Measurements from ENCODE around the gene LAMA2. TPM values are rescaled to one million over a fixed set of nuclear protein-coding genes. Genes with fewer than 3 reads are reported as not detected.

LAMA2 gene
- total and polyA plus RNA-seq, 2 of the 8 experiments (the other 6 are each of a cell fraction or from before 2014, with no cell fraction given), result 1.3 to 3.8 TPM

- no peak overlapping the region for H3K4me2 ChIP-seq (ENCODE audit: insufficient read depth in 1 of 2, low read depth in 2 of 2, low read length in 2 of 2)
- H2BK12ac ChIP-seq (ENCODE audit: low read depth, low read length), result no peak overlapping the region
- no peaks in the 10 kb centered on the region for H3K79me1 ChIP-seq (ENCODE audit: low read depth, low read length)
- H3K14ac ChIP-seq (ENCODE audit: insufficient read length), result no peak overlapping the region
- no peak overlapping the region for H4K91ac ChIP-seq (replicated peaks; ENCODE audit: insufficient read length, low read length)
- H3K4me3 ChIP-seq (ENCODE audit: extremely low read depth in 1 of 4, insufficient read depth in 2 of 4, low read depth in 3 of 4, low read length in 4 of 4), result no peak overlapping the region
- H3K9me3 ChIP-seq (ENCODE audit: insufficient read depth in 2 of 2, low read depth in 1 of 2, low read length in 1 of 2), result no peaks in the 10 kb centered on the region
- no peak overlapping the region for H3K9ac ChIP-seq (replicated peaks in 1 of 4; ENCODE audit: extremely low read depth in 1 of 4, low read depth in 3 of 4, low read length in 3 of 4)
- FAIRE-seq, result no peak
- H3K27me3 ChIP-seq (replicated peaks in 1 of 4; ENCODE audit: control insufficient read depth in 3 of 4, extremely low read depth in 1 of 4, insufficient read depth in 3 of 4, low read length in 3 of 4), result no peaks in the 10 kb centered on the region
- no peak for TF ChIP-seq GTF2F1 (IDR thresholded peaks at IDR 0.05; ENCODE audit: borderline replicate concordance, low read depth, low read length)
- H3K27ac ChIP-seq (ENCODE audit: low read depth, low read length), result no peak overlapping the region
- H2BK120ac ChIP-seq (replicated peaks; ENCODE audit: low read depth, low read length), result no peak overlapping the region
- H3K4ac ChIP-seq (replicated peaks; ENCODE audit: insufficient read length, low read depth, low read length), result no peak overlapping the region
- no peak overlapping the region for H3K23ac ChIP-seq (ENCODE audit: insufficient read length)
- no peaks in the 10 kb centered on the region for H3K79me2 ChIP-seq (ENCODE audit: control insufficient read depth in 1 of 2, insufficient read depth in 2 of 2, low read length in 2 of 2)
- no peak for DNase-seq (ENCODE audit: low read depth in 1 of 2, low spot score in 2 of 2)
- no peak overlapping the region for H2BK20ac ChIP-seq (ENCODE audit: low read length)
- no peak overlapping the region for H2AK5ac ChIP-seq (ENCODE audit: low read depth, low read length)
- H2AFZ ChIP-seq (ENCODE audit: low read length), result no peak overlapping the region
- no peaks in the 10 kb centered on the region; a peak in 1 of 7 replicates for H3K4me1 ChIP-seq (replicated peaks in 1 of 4; ENCODE audit: control insufficient read depth in 3 of 4, insufficient read depth in 4 of 4, low read length in 3 of 4)
- H3K23me2 ChIP-seq (ENCODE audit: low read depth, low read length), result no peaks in the 10 kb centered on the region
- H4K8ac ChIP-seq (ENCODE audit: extremely low read depth, insufficient read depth, low read length), result no peak overlapping the region
- ChIA-PET CTCF (ENCODE audit: partially characterized antibody) (interaction anchor here (0.7 to 1.3 kb wide), 2 partner anchors 12 to 286 kb away, joined by 3 to 6 read pairs; no protein-coding TSS in a partner anchor), POLR2A (ENCODE audit: partially characterized antibody) (no interaction called here)
- H2BK5ac ChIP-seq (ENCODE audit: low read depth, low read length), result no peak overlapping the region
- no peak overlapping the region for H3K56ac ChIP-seq (replicated peaks; ENCODE audit: insufficient read length, low read depth, low read length)
- no peak overlapping the region for H4K5ac ChIP-seq (ENCODE audit: insufficient read length, low read depth, low read length)
- H2BK15ac ChIP-seq (ENCODE audit: low read length), result no peak overlapping the region
- no peak overlapping the region for H3K18ac ChIP-seq (ENCODE audit: extremely low read depth, low read length)
- no peaks in the 10 kb centered on the region for H3K36me3 ChIP-seq (ENCODE audit: control insufficient read depth in 2 of 4, insufficient read depth in 4 of 4, low read length in 3 of 4)
- no peaks in the 10 kb centered on the region for H4K20me1 ChIP-seq (replicated peaks in 1 of 2; ENCODE audit: control insufficient read depth in 1 of 2, insufficient read depth in 2 of 2, low read length in 2 of 2)
These were observed 398.3 kb downstream of the LAMA2 start for GRCh38 chr6:129281168-129281796.
